ENCODE data around the gene DYNLT4.

The DYNLT4 gene, protein sequence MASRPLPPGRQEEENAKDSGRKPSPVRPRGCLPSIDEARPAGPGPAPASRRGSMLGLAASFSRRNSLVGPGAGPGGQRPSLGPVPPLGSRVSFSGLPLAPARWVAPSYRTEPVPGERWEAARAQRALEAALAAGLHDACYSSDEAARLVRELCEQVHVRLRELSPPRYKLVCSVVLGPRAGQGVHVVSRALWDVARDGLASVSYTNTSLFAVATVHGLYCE

DNA sequence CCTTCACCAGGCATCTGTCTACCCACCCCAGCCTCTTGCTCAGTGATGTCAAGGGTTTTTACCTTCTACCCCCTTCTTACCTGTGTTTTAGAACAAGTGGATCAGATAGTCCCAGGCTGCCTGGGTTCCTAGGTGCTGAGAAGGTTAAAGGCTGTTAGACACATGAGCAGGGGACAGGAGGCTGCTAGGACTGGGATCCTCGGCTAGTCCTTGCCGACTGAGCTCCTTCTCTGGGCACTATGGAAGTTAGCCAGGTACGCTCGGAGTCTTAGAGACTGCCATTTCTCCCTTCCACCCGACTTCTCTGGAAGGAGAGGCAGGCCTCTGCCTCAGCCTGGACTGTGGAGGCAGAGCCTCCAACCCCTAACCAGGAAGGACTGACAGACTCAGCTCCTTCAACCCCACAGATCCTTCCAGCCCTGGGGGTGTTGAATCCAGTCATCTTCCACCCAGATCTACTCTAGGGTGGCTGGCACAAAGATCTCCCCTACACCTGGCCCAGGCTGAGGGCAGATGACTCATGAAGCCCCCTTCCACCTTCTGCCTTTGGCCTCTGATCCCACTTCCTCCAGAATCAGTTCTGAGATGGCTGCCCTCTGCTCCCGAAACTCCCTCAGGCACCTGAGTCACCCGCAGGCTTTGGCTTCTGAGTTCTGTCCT lies at the start of gene DYNLT4:
DYNLT4 (minus strand) TSS at position 648 of the 660 bp plus-strand sequence. CDS start 683 bp downstream, outside the sequence.
- no peaks in the 10 kb centered on the region for H3K27me3 ChIP-seq (ENCODE audit: insufficient read depth, low read depth)
- peak within 1 kb of the TSS; percentile 16; the same call in 1 of the 2 replicates for H3K9ac ChIP-seq
- H3K36me3 ChIP-seq (ENCODE audit: insufficient read depth): no peaks in the 10 kb centered on the region
- 0 out of 2 replicates have a peak, but pooled peaks cover 4% of the 10 kb centered on the region for H3K79me2 ChIP-seq (ENCODE audit: insufficient read depth, low read depth)
- no peak within 1 kb of the TSS for H2AFZ ChIP-seq (ENCODE audit: low read depth)
- H3K4me1 ChIP-seq (ENCODE audit: low read depth, poor library complexity, severe bottlenecking): peaks cover 64% of the 10 kb centered on the region
- H3K4me3 ChIP-seq (IDR thresholded peaks at IDR 0.05; ENCODE audit: insufficient read depth, low read depth, low read length): no peak within 1 kb of the TSS
- peak within 1 kb of the TSS; percentile 90 for H3K27ac ChIP-seq
- TF ChIP-seq, protein P1, sequence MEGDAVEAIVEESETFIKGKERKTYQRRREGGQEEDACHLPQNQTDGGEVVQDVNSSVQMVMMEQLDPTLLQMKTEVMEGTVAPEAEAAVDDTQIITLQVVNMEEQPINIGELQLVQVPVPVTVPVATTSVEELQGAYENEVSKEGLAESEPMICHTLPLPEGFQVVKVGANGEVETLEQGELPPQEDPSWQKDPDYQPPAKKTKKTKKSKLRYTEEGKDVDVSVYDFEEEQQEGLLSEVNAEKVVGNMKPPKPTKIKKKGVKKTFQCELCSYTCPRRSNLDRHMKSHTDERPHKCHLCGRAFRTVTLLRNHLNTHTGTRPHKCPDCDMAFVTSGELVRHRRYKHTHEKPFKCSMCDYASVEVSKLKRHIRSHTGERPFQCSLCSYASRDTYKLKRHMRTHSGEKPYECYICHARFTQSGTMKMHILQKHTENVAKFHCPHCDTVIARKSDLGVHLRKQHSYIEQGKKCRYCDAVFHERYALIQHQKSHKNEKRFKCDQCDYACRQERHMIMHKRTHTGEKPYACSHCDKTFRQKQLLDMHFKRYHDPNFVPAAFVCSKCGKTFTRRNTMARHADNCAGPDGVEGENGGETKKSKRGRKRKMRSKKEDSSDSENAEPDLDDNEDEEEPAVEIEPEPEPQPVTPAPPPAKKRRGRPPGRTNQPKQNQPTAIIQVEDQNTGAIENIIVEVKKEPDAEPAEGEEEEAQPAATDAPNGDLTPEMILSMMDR (conservative IDR thresholded peaks at IDR 0.05; ENCODE audit: low read depth, low read length): no peak
- H3K4me2 ChIP-seq: peak within 1 kb of the TSS; percentile 56
- no peaks in the 10 kb centered on the region for H4K20me1 ChIP-seq (ENCODE audit: insufficient read depth)

DNA sequence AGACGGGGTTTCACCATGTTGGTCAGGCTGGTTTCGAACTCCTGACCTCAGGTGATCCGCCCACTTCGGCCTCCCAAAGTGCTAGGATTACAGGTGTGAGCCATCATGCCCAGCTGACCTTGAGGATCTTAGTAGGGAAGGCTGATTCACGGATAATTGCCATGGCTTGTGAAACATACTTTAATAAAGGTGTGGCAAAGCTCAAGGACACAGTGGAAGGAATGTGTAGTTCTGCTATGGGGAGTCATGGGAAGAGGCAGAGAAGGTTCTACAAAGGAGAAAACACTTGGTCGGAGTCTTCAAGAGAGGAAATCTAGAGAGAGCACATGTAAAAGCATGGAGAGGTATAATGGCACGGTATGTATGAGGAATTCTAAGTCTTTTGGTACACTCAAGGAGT lies 48.6 kb upstream of the DYNLT4 start:
- H3K27me3 ChIP-seq (ENCODE audit: insufficient read depth, low read depth): no peaks in the 10 kb centered on the region
- H2AFZ ChIP-seq (ENCODE audit: low read depth): no peak overlapping the region
- H3K27ac ChIP-seq: no peak overlapping the region
- H3K4me2 ChIP-seq: no peak overlapping the region
- no peaks in the 10 kb centered on the region for H3K79me2 ChIP-seq (ENCODE audit: insufficient read depth, low read depth)
- H3K4me3 ChIP-seq (IDR thresholded peaks at IDR 0.05; ENCODE audit: insufficient read depth, low read depth, low read length): no peak overlapping the region
- TF ChIP-seq, protein P1 (conservative IDR thresholded peaks at IDR 0.05; ENCODE audit: low read depth, low read length): no peak
- no peaks in the 10 kb centered on the region; the same call in 1 of the 2 replicates for H3K36me3 ChIP-seq (ENCODE audit: insufficient read depth)
- H3K9ac ChIP-seq: no peak overlapping the region
- no peaks in the 10 kb centered on the region for H3K4me1 ChIP-seq (ENCODE audit: low read depth, poor library complexity, severe bottlenecking)
- H4K20me1 ChIP-seq (ENCODE audit: insufficient read depth): no peaks in the 10 kb centered on the region

DNA sequence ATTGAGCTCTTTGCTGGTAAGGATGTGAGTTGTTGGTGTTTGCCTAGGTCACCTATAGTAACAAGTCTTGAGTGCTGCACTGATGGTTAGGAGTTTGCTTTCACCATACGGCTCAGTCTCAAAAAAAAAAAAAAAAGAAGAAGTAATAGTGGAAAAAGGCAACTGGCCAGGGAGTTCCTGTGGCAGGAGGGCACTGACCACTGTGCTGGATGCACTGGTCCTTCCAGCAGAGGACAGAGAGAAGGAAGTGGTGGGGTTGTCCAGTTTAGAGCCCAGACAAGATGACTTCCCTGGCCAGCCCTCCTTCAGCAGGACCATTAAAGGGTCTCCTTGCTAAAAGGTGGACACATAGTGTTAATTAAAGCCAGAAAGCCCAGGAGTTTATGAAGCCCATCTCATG lies 47.8 kb upstream of the DYNLT4 start:
- no peaks in the 10 kb centered on the region for H3K4me1 ChIP-seq (ENCODE audit: low read depth, poor library complexity, severe bottlenecking)
- H3K4me2 ChIP-seq: no peak overlapping the region
- H2AFZ ChIP-seq (ENCODE audit: low read depth): no peak overlapping the region
- TF ChIP-seq, protein P1 (conservative IDR thresholded peaks at IDR 0.05; ENCODE audit: low read depth, low read length): no peak
- H3K27ac ChIP-seq: no peak overlapping the region
- no peaks in the 10 kb centered on the region for H3K27me3 ChIP-seq (ENCODE audit: insufficient read depth, low read depth)
- no peaks in the 10 kb centered on the region for H3K79me2 ChIP-seq (ENCODE audit: insufficient read depth, low read depth)
- no peaks in the 10 kb centered on the region; the same call in 1 of the 2 replicates for H3K36me3 ChIP-seq (ENCODE audit: insufficient read depth)
- no peak overlapping the region for H3K4me3 ChIP-seq (IDR thresholded peaks at IDR 0.05; ENCODE audit: insufficient read depth, low read depth, low read length)
- H4K20me1 ChIP-seq (ENCODE audit: insufficient read depth): no peaks in the 10 kb centered on the region
- no peak overlapping the region for H3K9ac ChIP-seq

DNA sequence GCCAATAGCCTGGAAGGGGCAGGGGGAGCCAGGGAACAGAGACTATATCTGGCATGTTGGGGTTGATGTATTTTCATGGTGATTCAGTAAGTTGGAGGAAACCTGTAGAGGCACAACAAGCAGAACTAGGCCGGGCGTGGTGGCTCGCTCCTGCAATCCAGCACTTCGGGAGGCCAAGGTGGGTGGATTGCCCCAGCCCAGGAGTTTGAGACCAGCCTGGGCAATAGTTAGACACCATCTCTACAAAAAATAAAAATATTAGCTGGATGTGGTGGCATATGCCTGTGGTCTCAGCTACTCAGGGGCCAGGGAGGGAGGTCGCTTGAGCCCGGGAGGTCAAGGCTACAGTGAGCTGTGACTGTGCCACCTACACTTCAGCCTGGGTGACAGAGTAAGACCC lies 46.0 kb upstream of the DYNLT4 start:
- Histone ChIP-seq H3K27me3 (ENCODE audit: insufficient read depth, low read depth) (no peaks in the 10 kb centered on the region), H3K9ac (no peak overlapping the region), H3K4me3 (IDR thresholded peaks at IDR 0.05; ENCODE audit: insufficient read depth, low read depth, low read length) (no peak overlapping the region), H3K27ac (no peak overlapping the region), H3K79me2 (ENCODE audit: insufficient read depth, low read depth) (no peaks in the 10 kb centered on the region), H4K20me1 (ENCODE audit: insufficient read depth) (no peaks in the 10 kb centered on the region), H2AFZ (ENCODE audit: low read depth) (no peak overlapping the region), H3K36me3 (ENCODE audit: insufficient read depth) (no peaks in the 10 kb centered on the region; the same call in 1 of the 2 replicates), H3K4me1 (ENCODE audit: low read depth, poor library complexity, severe bottlenecking) (no peaks in the 10 kb centered on the region), H3K4me2 (no peak overlapping the region)
- TF ChIP-seq, protein P1 (conservative IDR thresholded peaks at IDR 0.05; ENCODE audit: low read depth, low read length): no peak
